Cardiac muscle cell (in vitro differentiated cells and primary cell): ENCODE data around the gene CDKL4. TPM values are rescaled to one million over a fixed set of nuclear protein-coding genes. Genes with fewer than 3 reads are reported as not detected.

Experiments used
- DNase-seq, 2 donors: peaks; one replicate each; pipeline versions ENCODE4 v3.0.0 to v3.0.0-alpha.2; 2010 to 2017; ENCODE audit warnings: low read depth in 1 of 2, low spot score in 1 of 2
- H3K27ac ChIP-seq: fragments of 200-600 bp; sonication (generic); 2 replicates; pipeline ENCODE4 v1.5.1; 2016
- H3K27me3 ChIP-seq: fragments of 200-600 bp; sonication (generic); 2 replicates; pipeline ENCODE4 v1.6.0; 2016; ENCODE audit warnings: control low read depth
- H3K36me3 ChIP-seq: fragments of 200-600 bp; sonication (generic); 2 replicates; pipeline ENCODE4 v1.5.1; 2016; ENCODE audit warnings: control low read depth
- H3K4me1 ChIP-seq: fragments of 200-600 bp; sonication (generic); 2 replicates; pipeline ENCODE4 v1.8.1; 2017; ENCODE audit warnings: low read depth, mild to moderate bottlenecking, mixed run types
- H3K4me3 ChIP-seq: fragments of 200-600 bp; sonication (generic); 2 replicates; pipeline ENCODE4 v1.5.1; 2016; ENCODE audit warnings: mild to moderate bottlenecking
- H3K9me3 ChIP-seq: fragments of 200-600 bp; sonication (generic); 2 replicates; pipeline ENCODE4 v1.5.1; 2017; ENCODE audit warnings: low read depth, mild to moderate bottlenecking, control low read depth
- polyA plus RNA-seq: library from polyadenylated mRNA; unstranded; fragments of >200 nt; fragmentation: Nextera tagmentation; extraction: Ambion mirVana; gene quantifications from 2 replicates; pipeline ENCODE4 v1.2.1, GENCODE V29; 2016
- total RNA-seq: library from RNA; depleted of rRNA; stranded (reverse); fragments of >200 nt; gene quantifications from 2 replicates; pipeline ENCODE4 v1.2.3, GENCODE V29; 2016
- TF ChIP-seq, protein P1 (sequence below): IDR thresholded peaks from 2 replicates; pipeline ENCODE4 v1.5.1; 2012; ENCODE audit warnings: low read depth, mild to moderate bottlenecking, low read length

CDKL4 gene
- total and polyA plus RNA-seq, 2 experiments from 2014 or later = 0.66 TPM; not detected in 1

DNA sequence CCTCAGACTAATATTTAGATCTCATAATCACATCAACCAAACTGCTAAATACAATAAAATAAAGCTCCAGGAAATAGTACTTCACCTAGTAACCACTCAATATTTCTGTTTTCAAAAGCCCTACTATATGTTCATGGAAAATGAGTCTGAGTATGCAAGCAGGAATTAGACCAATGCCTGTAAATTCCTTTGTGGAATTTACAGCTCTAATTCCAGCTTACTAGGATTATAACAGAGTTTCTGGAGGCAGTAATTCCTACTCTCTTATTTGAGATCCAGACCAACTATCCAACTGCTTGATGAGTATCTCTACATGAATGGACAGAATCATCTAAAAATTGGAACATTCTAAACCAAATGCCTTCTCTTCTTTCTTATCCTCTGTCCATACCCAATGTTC, 11.6 kb downstream of the CDKL4 start:
- H3K27ac ChIP-seq = no peak overlapping the region

DNA sequence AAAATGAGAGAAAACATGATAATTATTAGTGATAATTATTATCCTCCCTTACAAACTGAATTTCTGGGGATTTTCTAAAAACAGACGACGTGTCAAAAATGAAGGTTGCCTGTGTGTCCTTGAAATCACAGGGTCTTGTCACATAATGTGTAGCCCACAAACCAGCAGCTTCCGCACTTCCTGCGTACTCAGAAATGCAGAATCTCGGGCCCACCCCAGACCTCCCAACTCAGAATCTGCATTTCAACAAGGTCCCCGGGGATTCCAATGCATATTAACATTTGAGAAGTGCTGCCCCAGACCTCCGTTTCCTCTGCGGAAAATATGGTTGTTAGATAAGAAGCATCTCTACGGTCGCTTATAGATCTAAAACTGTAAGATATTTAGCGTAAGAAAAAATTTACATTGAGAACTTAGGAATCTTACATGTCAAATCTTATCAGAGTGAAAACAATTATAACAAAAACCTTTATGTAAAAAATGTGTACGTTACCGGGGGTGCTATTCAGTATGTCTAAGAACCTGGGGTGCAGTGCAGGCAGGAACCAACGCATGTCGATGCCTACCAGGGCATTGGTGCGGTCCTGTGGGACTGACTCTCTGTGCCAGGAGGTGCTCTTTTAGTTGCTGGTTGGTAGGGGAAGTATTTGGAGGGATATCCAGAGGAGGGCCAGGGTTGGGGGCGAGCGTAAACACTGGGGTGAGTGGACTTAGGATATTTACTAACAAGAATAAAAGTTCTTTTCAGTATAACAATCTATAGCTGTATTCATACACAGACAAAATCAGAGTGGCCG, 15.2 kb downstream of the CDKL4 start:
- peak; percentile 12 to 27 for DNase-seq
- Histone ChIP-seq H3K27me3 (no peaks in the 10 kb centered on the region), H3K27ac (no peak overlapping the region), H3K9me3 (no peaks in the 10 kb centered on the region), H3K36me3 (no peaks in the 10 kb centered on the region), H3K4me3 (peak overlapping the region; percentile 13), H3K4me1 (peaks cover 5% of the 10 kb centered on the region)
- TF ChIP-seq, protein P1, sequence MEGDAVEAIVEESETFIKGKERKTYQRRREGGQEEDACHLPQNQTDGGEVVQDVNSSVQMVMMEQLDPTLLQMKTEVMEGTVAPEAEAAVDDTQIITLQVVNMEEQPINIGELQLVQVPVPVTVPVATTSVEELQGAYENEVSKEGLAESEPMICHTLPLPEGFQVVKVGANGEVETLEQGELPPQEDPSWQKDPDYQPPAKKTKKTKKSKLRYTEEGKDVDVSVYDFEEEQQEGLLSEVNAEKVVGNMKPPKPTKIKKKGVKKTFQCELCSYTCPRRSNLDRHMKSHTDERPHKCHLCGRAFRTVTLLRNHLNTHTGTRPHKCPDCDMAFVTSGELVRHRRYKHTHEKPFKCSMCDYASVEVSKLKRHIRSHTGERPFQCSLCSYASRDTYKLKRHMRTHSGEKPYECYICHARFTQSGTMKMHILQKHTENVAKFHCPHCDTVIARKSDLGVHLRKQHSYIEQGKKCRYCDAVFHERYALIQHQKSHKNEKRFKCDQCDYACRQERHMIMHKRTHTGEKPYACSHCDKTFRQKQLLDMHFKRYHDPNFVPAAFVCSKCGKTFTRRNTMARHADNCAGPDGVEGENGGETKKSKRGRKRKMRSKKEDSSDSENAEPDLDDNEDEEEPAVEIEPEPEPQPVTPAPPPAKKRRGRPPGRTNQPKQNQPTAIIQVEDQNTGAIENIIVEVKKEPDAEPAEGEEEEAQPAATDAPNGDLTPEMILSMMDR = no peak

More for the DNA sequence above, 11.6 kb downstream of the CDKL4 start:
- Histone ChIP-seq H3K9me3 (no peaks in the 10 kb centered on the region), H3K36me3 (no peaks in the 10 kb centered on the region), H3K4me1 (peaks cover 5% of the 10 kb centered on the region), H3K4me3 (no peak overlapping the region), H3K27me3 (no peaks in the 10 kb centered on the region)
- DNase-seq = no peak
- TF ChIP-seq, protein P1 = no peak

DNA sequence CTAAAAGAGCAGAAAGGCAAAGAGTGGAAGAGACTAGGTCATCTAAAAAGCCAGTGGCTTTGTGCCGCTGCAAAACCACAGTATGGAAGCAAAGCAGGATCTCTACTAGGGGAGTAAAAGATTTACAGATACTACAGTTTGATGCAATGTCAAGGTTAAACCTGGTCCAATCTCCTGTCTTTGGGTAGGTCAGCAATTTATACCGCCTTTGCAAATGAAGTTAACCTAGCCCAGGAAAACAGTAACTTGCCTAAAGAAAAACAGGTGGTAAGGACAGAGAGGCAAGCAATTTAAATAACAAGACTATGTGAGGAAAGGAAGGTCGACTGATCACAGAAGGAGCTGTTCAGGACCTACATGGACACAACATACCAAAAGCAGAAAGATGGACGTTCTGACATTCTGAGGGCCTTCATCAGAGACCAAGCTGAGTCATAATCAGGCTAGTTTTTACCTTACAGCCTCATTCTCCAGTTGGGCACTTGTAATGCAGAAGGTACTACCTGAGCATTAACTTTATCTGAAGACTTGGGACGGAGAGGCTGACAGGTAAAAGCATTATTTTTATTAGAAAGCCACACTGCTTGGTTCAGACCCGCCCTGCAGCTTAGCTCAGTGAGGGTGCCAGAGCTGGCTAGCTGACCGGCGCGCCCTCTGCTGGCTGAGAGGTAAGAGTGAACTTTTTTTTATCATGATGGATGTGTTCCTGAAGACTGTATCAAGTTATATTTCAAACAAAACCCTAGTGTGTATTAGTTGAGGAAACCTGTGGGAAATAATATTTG, 15.9 kb downstream of the CDKL4 start:
- TF ChIP-seq, protein P1 = peak; percentile 91
- Histone ChIP-seq H3K27me3 (no peaks in the 10 kb centered on the region), H3K4me1 (peaks cover 5% of the 10 kb centered on the region), H3K36me3 (no peaks in the 10 kb centered on the region), H3K27ac (no peak overlapping the region), H3K9me3 (no peaks in the 10 kb centered on the region), H3K4me3 (peak overlapping the region; percentile 13)
- DNase-seq = peak; percentile 84 to 86

DNA sequence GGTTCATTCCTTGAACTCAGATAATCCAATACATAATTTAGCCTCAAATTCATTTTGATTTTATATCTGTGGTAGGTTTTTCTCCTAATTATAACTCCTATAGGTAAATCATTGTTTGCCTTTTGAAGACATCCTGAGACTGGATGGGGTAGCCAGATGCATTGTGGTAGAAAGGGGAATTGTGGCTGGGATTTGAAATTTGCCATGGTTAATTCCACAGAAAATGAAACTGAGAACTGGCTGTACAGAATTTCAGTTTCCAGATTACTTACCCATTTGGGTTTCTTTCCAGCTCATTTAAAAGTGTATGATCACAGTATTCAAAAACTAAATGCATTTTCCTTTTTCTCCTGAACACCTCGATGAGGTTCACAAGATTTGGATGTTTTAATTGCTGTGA, 18.2 kb downstream of the CDKL4 start:
- Histone ChIP-seq H3K4me3 (no peak overlapping the region), H3K4me1 (peaks cover 5% of the 10 kb centered on the region)
- no peak for DNase-seq

DNA sequence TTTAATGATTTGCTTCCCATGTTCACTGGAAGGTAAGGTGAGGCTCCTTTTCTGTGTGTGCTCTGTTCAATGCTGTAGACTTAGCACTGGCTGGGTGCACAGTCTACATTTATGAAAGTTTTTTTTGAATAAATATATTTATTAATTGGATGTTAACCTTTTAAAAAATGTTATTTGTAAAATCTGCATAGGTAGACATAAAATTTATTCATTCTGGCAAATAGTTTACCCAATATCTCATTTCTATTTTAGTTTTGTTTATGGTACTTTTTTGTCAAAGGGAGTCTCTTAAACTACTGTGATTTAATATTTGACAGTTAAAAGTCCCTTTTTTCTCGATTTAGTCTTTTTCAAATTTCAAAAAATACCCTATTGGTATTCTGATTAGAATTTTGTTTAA, 19.9 kb downstream of the CDKL4 start:
- Histone ChIP-seq H3K27me3 (no peaks in the 10 kb centered on the region), H3K9me3 (no peaks in the 10 kb centered on the region), H3K27ac (no peak overlapping the region), H3K4me3 (no peak overlapping the region), H3K4me1 (peaks cover 5% of the 10 kb centered on the region), H3K36me3 (no peaks in the 10 kb centered on the region)
- no peak for DNase-seq
- TF ChIP-seq, protein P1 = no peak

More for the DNA sequence above, 18.2 kb downstream of the CDKL4 start:
- H3K27ac ChIP-seq = no peak overlapping the region
- H3K36me3 ChIP-seq = no peaks in the 10 kb centered on the region
- TF ChIP-seq, protein P1 = no peak
- H3K9me3 ChIP-seq = no peaks in the 10 kb centered on the region
- H3K27me3 ChIP-seq = no peaks in the 10 kb centered on the region
